Activated CD4-positive, alpha-beta T cell treated with anti-CD3 and anti-CD28 coated beads, Interleukin-2, amount 50 U/mL, for 16 hours (primary cell): ENCODE data around the gene SHISA6.

Experiments
- DNase-seq: peaks from one replicate; pipeline ENCODE4 v3.0.0-alpha.2; 2020

SHISA6 gene

GRCh38 chr17:11548398-11548797 is 307.4 kb downstream of the SHISA6 start:
- no peak for DNase-seq

GRCh38 chr17:11550431-11550830 is 309.4 kb downstream of the SHISA6 start:
- DNase-seq, result no peak

GRCh38 chr17:11551442-11551841 is 310.4 kb downstream of the SHISA6 start:
- no peak for DNase-seq

- no peak for DNase-seq
Measured at GRCh38 chr17:11553135-11553534, 312.1 kb downstream of the SHISA6 start.

- DNase-seq, result no peak
Measured at GRCh38 chr17:11554042-11554441, 313.0 kb downstream of the SHISA6 start.

- DNase-seq, result no peak
Measured at GRCh38 chr17:11554542-11554941, 313.5 kb downstream of the SHISA6 start.

- no peak for DNase-seq
Measured at GRCh38 chr17:11555530-11555929, 314.5 kb downstream of the SHISA6 start.

- DNase-seq, result no peak
Measured at GRCh38 chr17:11557727-11558452, 316.9 kb downstream of the SHISA6 start.

GRCh38 chr17:11558681-11559234 is 317.7 kb downstream of the SHISA6 start:
- DNase-seq, result no peak

- DNase-seq, result no peak
Measured at GRCh38 chr17:11559601-11560000, 318.6 kb downstream of the SHISA6 start.

- DNase-seq, result no peak
Measured at GRCh38 chr17:11561281-11561680, 320.3 kb downstream of the SHISA6 start.

- no peak for DNase-seq
Measured at GRCh38 chr17:11561702-11562101, 320.7 kb downstream of the SHISA6 start.

GRCh38 chr17:11564589-11565380 is 323.8 kb downstream of the SHISA6 start:
- no peak for DNase-seq

- DNase-seq, result no peak
Measured at GRCh38 chr17:11565591-11565990, 324.6 kb downstream of the SHISA6 start.

GRCh38 chr17:11578998-11579397 is 338.0 kb downstream of the SHISA6 start:
- no peak for DNase-seq

GRCh38 chr17:11580677-11581076 is 339.7 kb downstream of the SHISA6 start:
- DNase-seq, result no peak

GRCh38 chr17:11582217-11582616 is 341.2 kb downstream of the SHISA6 start:
- no peak for DNase-seq

GRCh38 chr17:11583306-11583992 is 342.4 kb downstream of the SHISA6 start:
- DNase-seq, result no peak

GRCh38 chr17:11589716-11590115 is 348.7 kb downstream of the SHISA6 start:
- no peak for DNase-seq

GRCh38 chr17:11598274-11599221 is 357.5 kb downstream of the SHISA6 start, which contains the start of gene DNAH9:
Gene DNAH9, plus strand, starts transcription at chr17:11598470. Its CDS starts 29 bp downstream, at chr17:11598499.
- DNase-seq, result peak; percentile 29

- no peak for DNase-seq
Measured at GRCh38 chr17:11601661-11602060, 360.6 kb downstream of the SHISA6 start.

GRCh38 chr17:11608396-11608795 is 367.4 kb downstream of the SHISA6 start:
- no peak for DNase-seq
